Stomach (tissue), 9 donors: ENCODE results near the gene CDC16. TPM values are rescaled to one million over a fixed set of nuclear protein-coding genes. Genes with fewer than 3 reads are reported as not detected.

Source experiments
- DNase-seq, 2 donors: peaks; one replicate each; pipeline versions ENCODE4 v3.0.0 to v3.0.0-alpha.2; 2013 to 2019
- H3K27ac ChIP-seq, 5 donors: fragments of 200-600 bp in 4 of 5; sonication (generic) in 4 of 5; one replicate each; pipeline ENCODE4 v1.5.1; 2013 to 2019; ENCODE audit warnings: mild to moderate bottlenecking in 1 of 5, moderate library complexity in 1 of 5
- H3K27me3 ChIP-seq, 3 donors: fragments of 200-600 bp; sonication (generic); one replicate each; pipeline ENCODE4 v1.5.1; 2017 to 2019; ENCODE audit warnings: mixed run types in 1 of 3
- H3K36me3 ChIP-seq, 4 donors: fragments of 200-600 bp; sonication (generic); 1 replicate in 3 of 4; 2 replicates in 1 of 4; pipeline ENCODE4 v1.5.1; 2016 to 2019
- H3K4me1 ChIP-seq, 4 donors: fragments of 200-600 bp; sonication (generic); one replicate each; pipeline ENCODE4 v1.5.1; 2016 to 2019
- H3K4me3 ChIP-seq, 4 donors: fragments of 200-600 bp; sonication (generic) in 3 of 4; one replicate each; pipeline ENCODE4 v1.5.1; 2016 to 2019; ENCODE audit warnings: mild to moderate bottlenecking in 1 of 4
- H3K9me3 ChIP-seq, 4 donors: fragments of 200-600 bp; sonication (generic); one replicate each; pipeline ENCODE4 v1.5.1; 2016 to 2019
- CTCF ChIP-seq, 7 experiments: fragments of 450-650 bp in 4 of 7; fragments of 200-600 bp in 3 of 7; sonication (generic) in 3 of 7; IDR thresholded peaks; one replicate each; pipeline ENCODE4 v1.5.1; 2016 to 2019; ENCODE audit warnings: antibody characterized with exemption in 7 of 7, control low read depth in 2 of 7, mild to moderate bottlenecking in 1 of 7
- EP300 ChIP-seq: sonication (generic); formaldehyde crosslinking; IDR thresholded peaks from one replicate; pipeline ENCODE4 v1.6.1; 2017; ENCODE audit warnings: antibody characterized with exemption
- POLR2A ChIP-seq, 4 donors: fragments of 450-650 bp; IDR thresholded peaks; one replicate each; pipeline ENCODE4 v1.6.1; 2016; ENCODE audit warnings: antibody characterized with exemption in 4 of 4, control low read depth in 2 of 4, mild to moderate bottlenecking in 1 of 4, moderate library complexity in 1 of 4
- POLR2AphosphoS5 ChIP-seq, 3 donors: sonication (generic); formaldehyde crosslinking; IDR thresholded peaks; one replicate each; pipeline ENCODE4 v1.6.1; 2016; ENCODE audit warnings: antibody characterized with exemption in 3 of 3
- WGBS, 5 donors: extraction: QIAGEN DNeasy Blood & Tissue Kit in 3 of 5; methylation state at CpG; one replicate each; pipeline versions ENCODE4 v1.1.5 to v1.1.7; 2013 to 2018; 5-methylcytosine and 5-hydroxymethylcytosine counted together
- intact Hi-C: fragments of 100-400 bp; cut with DNase I; formaldehyde crosslinking; loops from one replicate; pipeline ENCODE4 v1.15.1; 2023; ENCODE audit warnings: low total_unique reads
- polyA plus RNA-seq, 3 donors: library from polyadenylated mRNA; stranded (reverse); fragments of 200-250 nt; gene quantifications; one replicate each; pipeline ENCODE4 v1.2.3, GENCODE V29; 2013
- total RNA-seq, 5 donors: library from RNA; depleted of rRNA; stranded (reverse); fragments of >200 nt; gene quantifications; one replicate each; pipeline versions ENCODE4 v1.1.0 to v1.2.3, GENCODE V29; 2014 to 2016
- donor health status: healthy with polysubstance abuse.
- donor health status: Bipolar disorder and iron deficiency.
- donor health status: healthy.

Gene CDC16
- total and polyA plus RNA-seq, 8 donors: 49.3 to 98.5 (median 67.0) TPM

GRCh38 chr13:114282041-114282670, 47.5 kb downstream of the CDC16 start:
- TF ChIP-seq POLR2A (IDR thresholded peaks at IDR 0.05): peak in 2 of 4 donors; percentile 40 to 57
- no peak for TF ChIP-seq EP300
- TF ChIP-seq CTCF (IDR thresholded peaks at IDR 0.05): no peak
- peak in 2 of 3 donors; percentile 42 to 75 for TF ChIP-seq POLR2AphosphoS5 (IDR thresholded peaks at IDR 0.05)
- intact Hi-C loops: no loop called here
- Histone ChIP-seq H3K27ac (peak overlapping the region; percentile 92 to 99 (median 98)), H3K9me3 (no peaks in the 10 kb centered on the region), H3K4me1 (peaks cover 14 to 49% (median 37%) of the 10 kb centered on the region in 4 donors), H3K36me3 (peaks cover 12 to 37% (median 29%) of the 10 kb centered on the region in 4 donors), H3K27me3 (no peaks in the 10 kb centered on the region), H3K4me3 (peak overlapping the region; percentile 61 to 84 (median 71))
- peak; percentile 47 to 90 for DNase-seq
- WGBS, 5 donors: 0 to 1% (median 0%) methylated on average over 34 to 50 of the region's 50 CpGs

DNA sequence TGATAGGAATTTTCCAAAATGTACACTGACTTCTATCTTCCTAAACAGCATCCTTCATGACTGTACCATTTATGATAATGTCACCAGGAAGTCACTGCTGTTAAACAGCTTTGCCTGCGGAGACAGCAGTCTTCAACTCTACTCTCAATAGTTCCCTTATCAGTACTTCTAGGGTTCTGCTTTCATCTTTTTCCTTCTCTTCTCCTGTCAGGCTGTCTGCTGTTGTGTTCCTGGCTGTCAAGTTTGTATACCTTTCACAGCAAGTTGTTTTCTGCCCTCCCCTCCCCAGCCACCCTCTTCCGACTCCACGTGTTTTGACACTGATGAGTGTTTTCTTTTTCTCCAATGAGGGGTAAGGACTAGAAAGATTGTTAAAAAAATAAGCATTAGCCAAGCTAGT, 48.9 kb downstream of the CDC16 start:
- H3K27me3 ChIP-seq: no peaks in the 10 kb centered on the region
- intact Hi-C loops: no loop called here
- H3K36me3 ChIP-seq: peaks cover 24 to 41% (median 35%) of the 10 kb centered on the region in 4 donors
- no peaks in the 10 kb centered on the region for H3K9me3 ChIP-seq
- DNase-seq: no peak
- no peak for TF ChIP-seq POLR2AphosphoS5 (IDR thresholded peaks at IDR 0.05)
- no peak overlapping the region for H3K27ac ChIP-seq
- 60 to 79% (median 73%) methylated on average over 3 of the region's 3 CpGs for WGBS, 5 donors
- H3K4me1 ChIP-seq: peaks cover 14 to 49% (median 37%) of the 10 kb centered on the region in 4 donors
- no peak overlapping the region for H3K4me3 ChIP-seq

DNA sequence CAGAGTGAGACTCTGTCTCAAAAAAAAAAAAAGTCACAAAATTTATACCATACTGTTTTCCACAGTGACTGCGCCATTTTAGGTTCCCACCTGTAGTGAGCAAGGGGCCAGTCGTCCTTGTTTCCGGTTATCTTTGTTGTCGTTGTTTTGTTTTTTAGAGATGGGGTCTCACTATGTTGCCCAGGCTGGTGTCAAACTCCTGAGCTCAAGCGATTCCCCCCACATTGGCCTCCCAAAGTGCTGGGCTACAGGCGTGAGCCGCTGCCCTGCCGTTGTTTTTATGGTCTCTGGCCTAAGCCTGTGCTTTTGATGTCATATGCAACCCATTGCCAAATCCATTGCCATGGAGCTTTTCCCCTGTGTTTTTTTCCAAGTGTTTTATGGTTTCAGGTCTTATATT, 50.0 kb downstream of the CDC16 start:
- 94 to 99% (median 97%) methylated on average over 8 of the region's 8 CpGs for WGBS, 5 donors
- H3K9me3 ChIP-seq: no peaks in the 10 kb centered on the region

GRCh38 chr13:114285166-114285808, 50.6 kb downstream of the CDC16 start:
- WGBS, 5 donors: 73 to 84% (median 79%) methylated on average over 4 of the region's 4 CpGs
- no peak for TF ChIP-seq POLR2AphosphoS5 (IDR thresholded peaks at IDR 0.05)
- no peak for TF ChIP-seq POLR2A (IDR thresholded peaks at IDR 0.05)
- Histone ChIP-seq H3K27ac (no peak overlapping the region), H3K4me3 (no peak overlapping the region), H3K27me3 (no peaks in the 10 kb centered on the region), H3K9me3 (no peaks in the 10 kb centered on the region), H3K4me1 (peaks cover 14 to 38% (median 32%) of the 10 kb centered on the region in 4 donors), H3K36me3 (peaks cover 29 to 58% (median 50%) of the 10 kb centered on the region in 4 donors)
- intact Hi-C loops: no loop called here
- DNase-seq: no peak

More for the DNA sequence above, 50.0 kb downstream of the CDC16 start:
- intact Hi-C loops: no loop called here
- no peaks in the 10 kb centered on the region for H3K27me3 ChIP-seq
- H3K27ac ChIP-seq: no peak overlapping the region
- H3K36me3 ChIP-seq: peaks cover 24 to 52% (median 45%) of the 10 kb centered on the region in 4 donors
- TF ChIP-seq CTCF (IDR thresholded peaks at IDR 0.05) (no peak), EP300 (no peak), POLR2A (IDR thresholded peaks at IDR 0.05) (no peak), POLR2AphosphoS5 (IDR thresholded peaks at IDR 0.05) (no peak)
- H3K4me1 ChIP-seq: peaks cover 14 to 45% (median 37%) of the 10 kb centered on the region in 4 donors
- DNase-seq: no peak
- no peak overlapping the region for H3K4me3 ChIP-seq

DNA sequence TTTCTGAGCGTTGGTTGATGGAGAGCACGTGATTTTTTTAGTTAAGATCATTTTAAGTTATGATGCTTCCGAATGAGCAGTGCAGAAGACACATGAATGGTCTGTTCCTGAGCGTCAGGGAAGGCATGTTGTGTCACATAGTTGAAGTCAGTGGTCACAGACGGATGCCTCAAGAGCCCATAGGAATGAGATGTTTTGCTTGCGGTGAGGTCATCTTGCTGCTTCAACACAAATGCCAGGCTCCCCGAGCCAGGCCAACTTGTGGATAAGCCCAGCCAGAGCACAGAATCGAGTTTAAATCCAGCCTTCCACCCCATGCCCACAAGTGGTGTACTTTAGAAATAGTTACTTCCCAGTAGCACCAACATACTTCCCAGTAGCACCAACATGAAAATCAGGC, 52.1 kb downstream of the CDC16 start:
- Histone ChIP-seq H3K4me1 (peaks cover 8 to 32% (median 25%) of the 10 kb centered on the region in 4 donors), H3K36me3 (peaks cover 32 to 72% (median 63%) of the 10 kb centered on the region in 4 donors), H3K4me3 (no peak overlapping the region), H3K9me3 (no peaks in the 10 kb centered on the region), H3K27ac (no peak overlapping the region), H3K27me3 (no peaks in the 10 kb centered on the region)
- intact Hi-C loops: no loop called here
- no peak for DNase-seq
- TF ChIP-seq CTCF (IDR thresholded peaks at IDR 0.05): no peak
- TF ChIP-seq POLR2AphosphoS5 (IDR thresholded peaks at IDR 0.05): no peak
- no peak for TF ChIP-seq POLR2A (IDR thresholded peaks at IDR 0.05)
- TF ChIP-seq EP300: no peak
- 94 to 97% (median 95%) methylated on average over 8 of the region's 8 CpGs for WGBS, 5 donors
